GM21529 (cell line): ENCODE results near the gene BMAL2.

ENCODE experiments used
- ATAC-seq: cut with Tn5 transposase; IDR thresholded peaks from one replicate; pipeline ENCODE4 v1.9.1; 2021; ENCODE audit not compliant: unreplicated experiment

The BMAL2 gene, protein sequence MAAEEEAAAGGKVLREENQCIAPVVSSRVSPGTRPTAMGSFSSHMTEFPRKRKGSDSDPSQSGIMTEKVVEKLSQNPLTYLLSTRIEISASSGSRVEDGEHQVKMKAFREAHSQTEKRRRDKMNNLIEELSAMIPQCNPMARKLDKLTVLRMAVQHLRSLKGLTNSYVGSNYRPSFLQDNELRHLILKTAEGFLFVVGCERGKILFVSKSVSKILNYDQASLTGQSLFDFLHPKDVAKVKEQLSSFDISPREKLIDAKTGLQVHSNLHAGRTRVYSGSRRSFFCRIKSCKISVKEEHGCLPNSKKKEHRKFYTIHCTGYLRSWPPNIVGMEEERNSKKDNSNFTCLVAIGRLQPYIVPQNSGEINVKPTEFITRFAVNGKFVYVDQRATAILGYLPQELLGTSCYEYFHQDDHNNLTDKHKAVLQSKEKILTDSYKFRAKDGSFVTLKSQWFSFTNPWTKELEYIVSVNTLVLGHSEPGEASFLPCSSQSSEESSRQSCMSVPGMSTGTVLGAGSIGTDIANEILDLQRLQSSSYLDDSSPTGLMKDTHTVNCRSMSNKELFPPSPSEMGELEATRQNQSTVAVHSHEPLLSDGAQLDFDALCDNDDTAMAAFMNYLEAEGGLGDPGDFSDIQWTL

DNA sequence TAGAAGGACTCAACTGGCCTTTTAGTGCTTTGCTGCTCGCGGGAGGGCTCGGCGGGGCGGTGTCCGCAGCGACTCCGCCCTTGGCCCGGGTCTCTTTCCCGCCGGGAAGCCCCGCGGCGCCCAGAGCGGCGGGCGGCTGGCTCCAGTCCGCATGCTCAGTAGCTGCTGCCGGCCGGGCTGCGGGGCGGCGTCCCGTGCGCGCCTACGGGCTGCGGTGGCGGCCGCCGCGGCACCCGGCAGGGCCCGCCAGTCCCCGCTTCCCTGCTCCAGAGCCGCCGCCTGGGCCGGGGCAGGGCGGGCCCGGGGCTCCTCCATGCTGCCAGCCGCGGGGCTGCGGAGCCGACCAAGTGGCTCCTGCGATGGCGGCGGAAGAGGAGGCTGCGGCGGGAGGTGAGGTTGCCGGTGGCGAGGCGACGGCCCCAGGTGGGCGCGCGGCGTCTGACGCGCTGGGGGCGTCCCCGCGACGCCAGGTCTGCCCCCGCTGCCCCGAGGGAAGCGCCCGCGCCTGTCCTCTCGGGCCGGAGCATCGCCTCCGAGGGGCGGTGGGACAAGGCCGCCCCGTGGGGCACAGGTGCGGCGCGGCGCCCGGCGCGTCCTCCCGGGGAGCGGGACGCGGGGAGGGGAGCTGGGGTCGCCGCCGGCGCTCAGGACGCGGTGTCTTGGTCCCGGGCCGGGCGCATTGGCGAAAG, at the start of gene BMAL2:
TSS of gene BMAL2 (plus strand) at position 123 of the 689 bp plus-strand sequence. CDS start at position 360, 237 bp downstream.
- peak; percentile 36 for ATAC-seq

DNA sequence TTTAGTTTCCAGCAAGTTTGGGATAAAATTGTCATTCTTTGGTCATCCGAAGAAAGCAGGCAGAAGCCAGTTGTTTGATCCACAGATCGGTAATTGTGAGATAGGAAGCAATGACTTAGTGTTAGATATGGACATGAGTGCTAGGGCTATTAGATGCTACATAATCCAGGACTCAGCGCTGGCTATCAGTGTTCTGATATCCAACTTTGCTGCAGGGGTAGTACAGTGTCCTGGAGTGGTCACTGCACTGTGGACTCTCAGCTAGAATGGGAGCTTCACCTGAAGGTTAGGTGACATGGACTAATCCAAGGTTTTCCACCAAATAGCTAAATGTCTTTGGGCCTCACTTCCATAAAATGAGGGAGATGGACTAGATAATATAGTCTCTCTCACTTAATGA, 48.6 kb upstream of the BMAL2 start:
- ATAC-seq = no peak

DNA sequence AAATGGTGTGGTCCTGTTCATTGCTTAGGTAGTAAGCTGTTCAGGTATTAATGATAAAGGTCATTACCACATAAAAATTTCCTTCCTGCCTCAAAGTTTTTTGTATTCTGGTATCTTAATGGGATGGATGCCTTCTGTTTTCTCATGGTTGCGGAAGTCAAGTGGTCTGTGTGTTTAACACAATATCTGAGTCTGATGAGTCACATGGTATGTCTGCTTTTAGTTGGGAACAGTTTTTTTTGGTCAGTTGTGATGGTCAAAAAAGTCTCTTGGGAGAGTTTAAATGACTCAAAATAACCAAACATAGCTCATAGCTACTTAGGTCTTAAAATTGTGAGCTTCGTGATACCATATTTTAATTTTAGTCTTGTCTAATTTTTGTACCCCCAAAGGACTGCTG, 47.9 kb upstream of the BMAL2 start:
- peak; percentile 72 for ATAC-seq

GRCh38 chr12:27285403-27285802, 47.2 kb upstream of the BMAL2 start:
- no peak for ATAC-seq

- no peak for ATAC-seq
Observed at GRCh38 chr12:27289414-27289813, 43.2 kb upstream of the BMAL2 start.

DNA sequence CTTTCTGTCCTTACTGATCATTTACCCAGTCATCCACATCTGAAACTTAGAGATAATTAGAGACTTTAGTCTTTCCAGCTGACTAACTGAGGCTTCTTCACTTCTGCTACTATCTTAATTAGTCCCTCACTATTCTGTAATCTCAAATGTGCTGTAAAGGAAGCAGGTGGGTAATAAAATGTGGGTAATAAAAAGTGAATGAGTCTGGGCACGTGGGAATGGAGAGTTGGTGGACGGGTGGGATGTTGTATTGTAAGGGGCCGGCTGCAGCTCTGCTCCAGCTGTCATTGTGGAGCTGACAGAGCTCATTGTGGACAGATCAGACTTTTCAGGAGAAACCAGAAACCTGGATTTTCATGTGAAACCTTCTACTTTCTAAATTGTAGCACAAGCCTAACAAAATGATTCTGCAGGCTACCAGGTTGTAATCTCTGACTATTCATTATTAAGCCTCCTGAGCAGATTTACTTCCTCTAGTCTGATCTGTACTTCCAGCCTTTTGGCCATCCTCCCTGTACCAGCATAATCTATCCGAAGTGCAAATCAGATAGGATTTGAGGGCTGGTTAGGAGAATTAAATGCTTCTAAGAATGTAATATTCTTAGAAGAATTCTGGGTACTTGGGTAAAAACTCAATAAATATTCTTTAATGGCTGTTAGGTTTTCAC, 42.0 kb upstream of the BMAL2 start:
- ATAC-seq = no peak

DNA sequence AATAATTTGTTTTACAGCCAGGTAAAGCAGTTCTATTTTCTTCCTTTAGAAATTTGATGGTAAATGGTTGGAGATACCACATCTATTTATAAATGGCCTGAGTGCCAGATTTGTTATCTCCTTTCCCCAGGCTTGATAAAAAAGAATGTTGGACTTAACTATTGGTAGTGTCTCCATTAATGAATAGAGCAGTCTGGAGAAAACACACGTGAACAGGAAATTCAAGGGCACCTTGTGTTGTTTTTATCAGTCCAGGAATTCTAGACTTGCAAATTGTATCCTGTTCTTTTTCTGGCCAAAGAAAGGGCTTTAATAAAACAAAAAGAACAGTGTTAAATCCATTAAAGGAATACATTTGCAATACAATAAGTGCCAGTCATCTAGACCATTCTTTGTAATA, 40.8 kb upstream of the BMAL2 start:
- no peak for ATAC-seq

GRCh38 chr12:27292718-27293117, 39.9 kb upstream of the BMAL2 start:
- no peak for ATAC-seq

GRCh38 chr12:27293463-27293862, 39.2 kb upstream of the BMAL2 start:
- no peak for ATAC-seq

DNA sequence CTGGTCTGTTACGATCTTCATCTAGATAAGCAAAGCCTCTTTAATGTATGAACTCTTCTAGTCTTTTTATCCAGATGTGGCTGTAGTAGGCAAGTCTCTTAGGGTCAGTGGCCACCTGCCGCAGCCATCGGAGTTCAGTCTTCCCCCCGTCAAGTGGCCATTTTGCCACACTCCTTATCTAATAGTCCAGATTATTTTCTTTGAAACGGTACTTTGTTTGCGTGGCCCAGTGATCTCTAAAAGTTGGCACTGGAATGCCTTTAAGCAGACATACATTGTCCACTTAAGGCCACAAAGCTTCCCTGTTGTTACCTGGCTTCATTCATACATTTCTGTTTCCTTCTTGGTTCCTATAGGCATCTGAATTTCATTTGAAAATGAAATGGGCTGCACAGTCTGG, 36.0 kb upstream of the BMAL2 start:
- ATAC-seq = no peak

DNA sequence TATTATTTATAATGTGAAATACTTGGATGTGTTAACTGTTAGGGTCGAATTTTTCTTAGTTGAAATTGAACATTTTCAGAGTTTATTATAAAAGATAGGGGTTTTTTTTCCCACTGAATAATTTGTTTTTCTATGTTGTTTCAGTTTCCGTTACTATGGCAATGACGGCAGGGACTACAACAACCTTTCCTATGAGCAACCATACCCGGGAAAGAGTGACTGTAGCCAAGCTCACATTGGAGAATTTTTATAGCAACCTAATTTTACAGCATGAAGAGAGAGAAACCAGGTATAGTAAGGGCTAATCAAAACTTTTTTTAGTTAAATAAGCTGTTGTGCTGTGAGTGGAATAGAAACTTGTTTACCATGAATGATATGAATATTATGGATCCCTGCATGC, 35.1 kb upstream of the BMAL2 start:
- ATAC-seq = no peak

DNA sequence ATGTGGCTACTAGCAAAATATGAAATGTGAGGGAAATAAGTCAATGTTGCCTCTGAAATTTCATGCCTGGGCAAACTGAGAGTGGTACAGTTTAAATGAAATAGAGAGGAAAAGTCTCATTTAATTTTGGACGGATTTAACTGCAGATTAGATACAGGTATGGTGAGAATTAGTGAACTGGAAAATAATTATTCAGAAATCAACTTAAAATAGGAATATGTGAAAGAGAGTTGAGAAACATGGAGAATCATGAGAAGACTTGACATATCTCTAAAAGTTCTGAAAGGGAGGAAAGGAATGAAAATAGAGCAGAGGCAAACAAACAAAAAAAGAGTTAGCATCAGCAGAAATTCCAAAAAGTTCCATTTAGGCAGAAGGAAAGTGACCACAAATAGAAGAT, 33.5 kb upstream of the BMAL2 start:
- no peak for ATAC-seq

DNA sequence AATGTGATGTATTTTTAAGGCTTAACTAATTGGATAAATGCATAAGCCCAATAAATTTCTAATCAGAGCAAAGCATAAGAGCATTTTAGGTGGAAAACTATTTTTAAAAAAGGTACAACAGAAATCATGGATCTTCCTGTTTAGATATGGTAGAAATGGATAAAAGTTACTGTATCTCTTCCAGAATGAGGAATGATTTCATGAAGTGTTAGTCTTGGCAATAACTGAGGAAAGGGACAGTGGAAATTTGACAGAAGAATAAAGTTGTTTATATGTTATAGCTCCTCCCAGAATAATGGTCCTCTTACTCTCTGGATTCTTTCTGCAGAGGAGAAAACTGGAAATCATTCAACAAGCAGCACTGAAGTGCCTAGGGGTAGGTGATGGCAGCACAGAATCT, 32.4 kb upstream of the BMAL2 start:
- no peak for ATAC-seq

DNA sequence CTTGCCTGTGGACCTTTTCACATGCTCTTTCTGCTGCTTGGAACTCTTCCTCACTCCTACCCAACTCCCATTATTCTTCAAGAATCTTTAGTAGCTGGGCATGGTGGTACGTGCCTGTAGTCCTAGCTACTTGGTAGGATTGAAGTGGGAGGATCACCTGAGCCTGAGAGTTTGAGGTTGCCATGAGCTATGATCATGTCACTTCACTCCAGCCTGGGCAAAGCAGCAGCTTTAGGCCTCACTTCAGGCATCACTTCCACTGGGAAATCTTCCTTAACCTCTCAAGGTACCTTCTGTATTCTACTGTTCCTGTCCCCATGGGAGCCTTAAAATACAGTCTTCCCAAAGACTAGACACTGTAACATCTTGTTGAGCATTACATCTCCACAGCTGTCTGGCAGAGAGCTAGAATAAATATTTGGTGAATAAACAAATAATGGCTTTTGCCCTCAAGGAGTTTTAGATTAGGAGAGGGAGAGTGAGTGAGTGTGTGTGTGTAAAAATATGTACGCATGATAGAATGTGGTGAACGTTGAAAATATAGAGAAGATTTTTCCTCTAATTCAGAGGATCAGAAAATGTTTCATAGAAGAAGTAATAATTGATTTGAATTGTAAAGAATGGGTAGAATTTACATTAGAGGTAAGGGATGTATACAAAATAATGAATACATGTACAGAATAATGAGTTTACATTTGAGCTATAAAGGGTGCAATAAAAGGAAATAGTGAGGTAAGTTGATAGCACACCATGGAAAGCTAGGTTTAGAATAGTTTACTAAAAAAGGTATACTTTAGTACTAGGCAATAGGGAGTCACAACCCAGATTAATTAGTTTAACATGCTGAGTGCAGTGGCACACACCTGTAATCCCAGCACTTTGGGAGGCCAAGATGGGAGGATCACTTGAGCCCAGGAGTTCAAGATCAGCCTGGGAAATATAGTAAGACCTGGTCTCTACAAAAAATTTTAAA, 29.2 kb upstream of the BMAL2 start:
- ATAC-seq = no peak

- ATAC-seq = no peak
Observed at GRCh38 chr12:27304856-27305255, 27.8 kb upstream of the BMAL2 start.

- ATAC-seq = no peak
Observed at GRCh38 chr12:27305673-27306456, 26.8 kb upstream of the BMAL2 start.

GRCh38 chr12:27309293-27309994, 23.2 kb upstream of the BMAL2 start:
- ATAC-seq = peak; percentile 72

- no peak for ATAC-seq
Observed at GRCh38 chr12:27309995-27310315, 22.7 kb upstream of the BMAL2 start.

DNA sequence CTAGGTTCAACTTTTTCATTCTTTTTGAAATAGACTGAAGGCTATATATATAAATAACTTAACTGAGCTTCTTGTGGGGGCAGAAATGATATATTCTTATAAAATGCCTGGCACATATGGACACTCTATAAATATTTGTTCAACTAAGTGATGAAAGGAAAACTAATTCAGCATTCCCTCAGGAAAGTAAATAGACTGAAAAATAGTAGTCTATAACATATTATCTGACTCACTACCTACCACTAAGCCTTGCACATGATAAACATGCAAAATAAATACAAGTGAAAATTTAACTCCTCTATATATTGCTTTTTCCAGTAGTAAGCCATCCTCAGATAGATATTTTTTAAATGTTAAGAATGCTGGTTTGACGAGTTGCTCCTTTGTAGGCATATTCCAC, 15.7 kb upstream of the BMAL2 start:
- no peak for ATAC-seq
